ENCODE measurements around the gene COL6A5. TPM values are rescaled to one million over a fixed set of nuclear protein-coding genes. Genes with fewer than 3 reads are reported as not detected.

COL6A5 gene
- total RNA-seq, 1 experiment from 2014 or later, result 0.04 TPM

GRCh38 chr3:130423064-130423463 is 77.6 kb downstream of the COL6A5 start:
- no peak for DNase-seq
- Histone ChIP-seq H3K4me2 (ENCODE audit: insufficient read depth, insufficient read length, low read length) (no peak overlapping the region), H3K56ac (ENCODE audit: insufficient read length, low read depth, low read length) (no peak overlapping the region), H3K27ac (ENCODE audit: insufficient read length, low read depth, low read length) (no peak overlapping the region), H4K20me1 (ENCODE audit: control insufficient read depth, insufficient read depth, insufficient read length) (no peaks in the 10 kb centered on the region), H3K9me3 (ENCODE audit: control insufficient read depth, low read depth, low read length) (no peaks in the 10 kb centered on the region), H3T11ph (ENCODE audit: low read length) (no peak overlapping the region), H2BK15ac (ENCODE audit: low read depth, low read length) (no peak overlapping the region), H4K5ac (ENCODE audit: insufficient read length, low read depth, low read length) (no peak overlapping the region), H3K23ac (ENCODE audit: insufficient read length, low read depth, low read length) (no peak overlapping the region), H2AK5ac (ENCODE audit: insufficient read length, low read length) (no peak overlapping the region), H3K4ac (ENCODE audit: low read depth, low read length) (no peak overlapping the region), H2BK20ac (ENCODE audit: low read depth, low read length, poor library complexity, severe bottlenecking) (no peak overlapping the region), H3K23me2 (ENCODE audit: insufficient read length, low read depth, low read length, poor library complexity, severe bottlenecking) (no peaks in the 10 kb centered on the region), H3K79me1 (ENCODE audit: insufficient read depth, low read depth, low read length, poor library complexity, severe bottlenecking) (no peaks in the 10 kb centered on the region), H3K79me2 (ENCODE audit: insufficient read depth, low read length) (no peaks in the 10 kb centered on the region), H3K4me1 (ENCODE audit: insufficient read depth, low read length) (no peaks in the 10 kb centered on the region), H4K91ac (ENCODE audit: insufficient read length, low read depth, low read length) (no peak overlapping the region), H3K14ac (ENCODE audit: insufficient read depth, low read length) (no peak overlapping the region), H3K27me3 (ENCODE audit: insufficient read depth, low read length) (no peaks in the 10 kb centered on the region), H2AFZ (ENCODE audit: low read length) (no peak overlapping the region), H3K9ac (ENCODE audit: extremely low read depth, insufficient read length, low read length) (no peak overlapping the region), H2BK12ac (ENCODE audit: insufficient read length, low read depth, low read length) (no peak overlapping the region), H4K8ac (replicated peaks; ENCODE audit: insufficient read length, low read depth, low read length) (no peak overlapping the region), H2BK5ac (ENCODE audit: insufficient read length, low read length) (no peak overlapping the region), H2BK120ac (ENCODE audit: low read depth, low read length, poor library complexity, severe bottlenecking) (no peak overlapping the region), H3K18ac (ENCODE audit: insufficient read length, low read depth, low read length) (no peak overlapping the region)
- H3K4me3 Mint-ChIP-seq, result no peak overlapping the region
- H3K27ac Mint-ChIP-seq, result no peak overlapping the region
- H3K36me3 Mint-ChIP-seq (ENCODE audit: insufficient read depth in 1 of 3, low read depth in 3 of 3), result no peaks in the 10 kb centered on the region
- no CpG with 5 or more reads among the region's 4 CpGs for WGBS (ENCODE audit: extremely low coverage, insufficient read length, low lambda C conversion rate)
- TF ChIP-seq, protein P1, sequence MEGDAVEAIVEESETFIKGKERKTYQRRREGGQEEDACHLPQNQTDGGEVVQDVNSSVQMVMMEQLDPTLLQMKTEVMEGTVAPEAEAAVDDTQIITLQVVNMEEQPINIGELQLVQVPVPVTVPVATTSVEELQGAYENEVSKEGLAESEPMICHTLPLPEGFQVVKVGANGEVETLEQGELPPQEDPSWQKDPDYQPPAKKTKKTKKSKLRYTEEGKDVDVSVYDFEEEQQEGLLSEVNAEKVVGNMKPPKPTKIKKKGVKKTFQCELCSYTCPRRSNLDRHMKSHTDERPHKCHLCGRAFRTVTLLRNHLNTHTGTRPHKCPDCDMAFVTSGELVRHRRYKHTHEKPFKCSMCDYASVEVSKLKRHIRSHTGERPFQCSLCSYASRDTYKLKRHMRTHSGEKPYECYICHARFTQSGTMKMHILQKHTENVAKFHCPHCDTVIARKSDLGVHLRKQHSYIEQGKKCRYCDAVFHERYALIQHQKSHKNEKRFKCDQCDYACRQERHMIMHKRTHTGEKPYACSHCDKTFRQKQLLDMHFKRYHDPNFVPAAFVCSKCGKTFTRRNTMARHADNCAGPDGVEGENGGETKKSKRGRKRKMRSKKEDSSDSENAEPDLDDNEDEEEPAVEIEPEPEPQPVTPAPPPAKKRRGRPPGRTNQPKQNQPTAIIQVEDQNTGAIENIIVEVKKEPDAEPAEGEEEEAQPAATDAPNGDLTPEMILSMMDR (conservative IDR thresholded peaks at IDR 0.05), result no peak
- no peaks in the 10 kb centered on the region for H3K27me3 Mint-ChIP-seq (ENCODE audit: low read depth)
- no peaks in the 10 kb centered on the region for H3K4me1 Mint-ChIP-seq
- no peaks in the 10 kb centered on the region for H3K9me3 Mint-ChIP-seq
